HG03354 (cell line): Measurements from ENCODE around the gene FOXO3.

Experiments
- ATAC-seq: cut with Tn5 transposase; IDR thresholded peaks from one replicate; pipeline ENCODE4 v1.9.1; 2021; ENCODE audit warnings: mild to moderate bottlenecking; ENCODE audit not compliant: unreplicated experiment, poor library complexity, severe bottlenecking

The FOXO3 gene

DNA sequence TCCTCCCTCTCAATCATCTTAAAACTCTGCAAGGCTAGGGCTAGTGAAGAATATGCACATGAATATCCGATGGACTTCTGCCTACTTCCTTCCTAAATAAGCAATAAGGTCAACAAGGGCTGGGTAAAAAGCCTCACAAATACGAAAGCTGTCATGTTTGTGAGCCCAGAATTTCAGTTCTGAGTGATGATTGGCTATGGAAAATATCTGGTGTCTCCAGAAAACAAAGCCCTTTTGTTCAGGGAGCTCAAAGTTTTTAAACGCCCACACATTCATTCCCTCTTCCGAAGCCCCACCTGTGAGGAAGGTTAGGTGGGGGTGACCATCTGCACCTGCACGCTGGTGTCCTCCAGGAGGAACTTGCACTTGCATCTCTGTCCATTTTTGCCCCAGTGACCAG is 160.6 kb downstream of the FOXO3 start:
- ATAC-seq, result no peak

DNA sequence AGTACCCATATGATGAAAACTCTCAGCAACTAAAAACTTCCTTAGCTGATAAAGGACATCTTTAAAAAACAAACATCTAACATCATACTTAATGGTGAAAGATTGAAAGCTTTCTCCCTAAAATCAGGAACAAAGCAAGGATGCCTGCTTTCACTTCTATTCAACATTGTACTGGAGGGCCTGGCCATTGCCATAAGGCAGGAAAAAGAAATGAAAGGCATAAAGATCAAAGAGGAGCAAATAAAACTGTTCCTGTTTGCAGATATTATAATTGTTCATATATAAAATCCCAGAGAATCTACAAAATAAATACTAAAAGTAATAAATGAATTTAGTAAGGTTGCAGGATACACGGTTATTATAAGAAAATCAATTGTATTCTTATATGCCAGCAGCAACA is 162.9 kb downstream of the FOXO3 start:
- ATAC-seq, result no peak

DNA sequence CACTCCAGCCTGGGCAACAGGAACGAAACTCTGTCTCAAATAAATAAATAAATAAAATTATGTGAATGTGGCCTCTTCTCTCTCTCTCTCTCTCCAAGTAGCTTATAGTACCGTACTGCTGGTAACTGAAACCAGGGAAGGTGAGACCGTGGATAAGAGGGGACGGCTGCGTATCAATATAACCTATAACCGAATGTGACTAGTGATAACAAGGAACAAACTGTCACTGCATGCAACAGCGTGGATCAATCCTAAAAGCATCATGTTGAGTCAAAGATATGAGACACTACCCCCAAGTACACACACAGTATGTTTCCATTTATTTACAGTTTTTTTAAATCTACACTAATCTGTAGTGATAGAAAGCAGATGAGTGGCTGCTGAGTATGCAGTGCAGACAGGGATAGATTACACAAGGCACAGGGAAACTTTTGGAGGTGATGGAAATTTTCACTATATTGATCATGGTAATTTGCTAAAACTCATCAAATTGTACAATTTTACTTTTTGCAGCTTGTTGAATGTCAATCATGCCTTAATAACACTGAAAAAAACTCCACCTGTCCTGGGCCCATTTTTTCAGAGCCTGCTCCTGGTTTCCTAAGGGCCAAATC is 166.1 kb downstream of the FOXO3 start:
- ATAC-seq, result no peak

DNA sequence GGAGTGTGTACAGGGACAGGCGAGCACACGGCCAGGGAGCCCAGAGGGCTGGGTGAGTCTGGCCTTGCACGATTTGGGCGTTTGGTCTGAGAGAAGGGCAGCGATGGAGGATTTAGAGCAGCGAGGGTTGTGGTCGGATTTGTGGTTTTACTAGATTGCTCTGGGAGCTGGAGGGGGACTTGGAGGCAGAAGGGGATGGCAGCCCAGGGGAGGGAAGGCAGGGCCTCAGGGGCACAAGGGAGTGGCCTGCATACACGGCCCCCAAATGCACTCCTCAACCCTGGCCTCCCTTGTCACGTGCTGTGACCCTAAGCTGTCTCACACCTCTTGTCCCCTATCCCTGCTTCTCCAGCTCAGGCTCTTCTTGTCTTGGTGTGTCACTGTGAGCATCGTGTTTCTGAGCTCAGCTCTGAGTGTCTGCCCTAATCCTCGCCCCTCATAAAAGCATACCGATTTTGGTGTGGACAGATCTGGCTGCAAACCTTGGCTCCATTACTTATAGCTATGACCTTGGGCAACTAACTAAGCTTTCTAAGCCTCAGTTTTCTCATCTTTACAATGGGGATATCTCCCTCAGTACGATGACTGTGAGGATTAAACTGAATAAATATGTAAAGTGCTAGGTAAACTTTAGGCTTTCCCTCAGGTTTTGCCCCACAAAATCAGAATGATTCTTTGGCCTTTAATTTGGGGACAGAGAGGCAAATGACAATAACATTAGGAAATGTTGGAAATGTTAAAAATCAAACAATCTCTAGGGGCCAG is 167.4 kb downstream of the FOXO3 start:
- no peak for ATAC-seq

DNA sequence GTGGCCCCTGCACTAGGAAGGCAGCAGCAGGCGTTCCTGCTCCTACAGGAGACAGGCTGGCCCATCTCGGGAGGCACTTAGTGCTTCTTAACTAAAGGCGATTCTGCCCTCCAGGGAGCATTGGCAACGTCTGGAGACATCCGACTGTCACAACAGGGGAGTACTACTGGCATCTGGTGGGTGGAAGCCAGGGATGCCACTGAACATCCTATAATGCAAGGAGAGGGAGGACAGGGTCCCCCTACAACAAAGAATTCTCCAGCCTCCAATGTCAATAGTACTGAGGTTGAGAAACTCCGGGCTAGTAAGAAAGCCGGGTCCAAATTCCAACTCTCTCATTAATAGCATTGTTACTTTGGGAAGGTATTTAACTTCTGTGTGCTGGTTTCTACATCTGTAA is 168.1 kb downstream of the FOXO3 start:
- ATAC-seq, result no peak

DNA sequence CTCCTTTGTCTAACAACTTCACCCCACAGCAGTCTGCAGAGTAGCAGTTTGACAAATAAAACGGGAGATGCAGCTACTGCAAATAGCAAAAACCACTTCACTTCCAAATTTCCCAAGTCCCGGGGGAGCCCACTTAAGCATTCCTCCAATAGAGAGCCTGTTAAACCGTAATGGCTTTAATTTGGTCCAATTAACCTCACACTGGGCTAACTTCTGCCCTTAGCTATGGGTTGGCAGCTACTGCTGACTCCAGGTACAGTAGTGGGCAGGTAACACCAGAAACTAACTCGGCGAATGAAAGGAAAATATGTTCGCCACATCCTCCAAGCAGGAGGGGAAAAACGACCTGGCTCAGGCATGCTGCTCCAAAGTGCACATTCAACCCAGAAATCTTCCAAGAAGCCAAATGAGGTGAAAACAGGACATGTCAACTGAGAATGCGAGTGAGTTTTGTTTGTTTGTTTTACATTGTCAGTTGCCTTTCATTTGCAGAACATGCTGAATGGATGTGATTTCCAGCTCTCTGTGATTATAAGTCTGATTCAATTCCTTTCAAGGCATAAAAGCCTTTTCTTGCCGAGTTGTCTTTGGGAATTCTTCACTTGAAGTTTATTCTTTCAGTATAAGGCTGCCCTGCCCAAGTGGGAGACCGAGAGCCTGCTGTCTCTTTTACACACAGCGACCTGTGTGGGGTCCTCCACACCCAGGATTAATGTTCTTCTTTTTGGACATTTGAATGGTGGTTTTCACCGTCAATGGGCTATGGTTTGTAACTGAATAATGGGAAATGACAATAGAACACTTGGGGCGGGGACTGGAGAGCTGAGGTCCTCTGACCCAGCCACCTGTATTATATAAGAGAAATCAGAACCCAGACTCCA is 170.2 kb downstream of the FOXO3 start:
- no peak for ATAC-seq

DNA sequence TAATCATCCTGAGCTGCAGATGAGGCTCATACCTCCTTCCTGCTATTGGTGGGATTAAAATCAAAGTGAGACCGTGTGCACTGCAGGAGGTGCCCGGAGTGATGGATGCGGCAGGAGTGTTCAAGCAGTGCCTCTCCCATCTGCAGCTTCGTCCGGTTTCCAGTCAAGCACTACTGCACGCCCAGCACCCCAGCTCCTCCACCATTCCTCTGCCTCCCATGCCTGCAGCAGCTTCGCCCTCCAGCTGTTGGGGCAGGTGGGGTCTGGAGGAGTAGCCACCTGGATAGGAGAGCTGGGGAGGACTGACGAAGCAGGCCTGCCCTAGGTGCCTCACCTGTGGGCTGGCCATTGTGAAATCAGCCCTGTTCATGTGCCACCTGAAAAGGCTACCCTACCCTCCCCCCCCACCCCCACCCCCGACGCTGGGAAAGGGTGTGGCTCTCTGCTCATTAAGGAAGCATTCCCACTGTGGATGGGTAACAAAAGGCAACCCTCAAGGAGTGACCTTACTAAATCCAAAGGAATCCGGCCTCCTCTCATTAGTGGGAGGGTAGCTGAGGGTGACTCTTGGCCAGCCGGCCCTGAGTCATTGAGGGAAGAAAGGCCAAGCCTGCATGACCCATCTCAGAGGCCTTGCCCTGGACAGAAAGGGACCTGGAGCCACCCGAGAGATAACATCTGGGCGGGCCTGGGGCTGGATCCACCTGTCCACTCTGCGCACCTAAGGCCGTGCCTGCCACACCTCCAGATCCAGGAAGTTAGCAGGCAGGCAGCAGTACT is 171.6 kb downstream of the FOXO3 start:
- ATAC-seq, result no peak

DNA sequence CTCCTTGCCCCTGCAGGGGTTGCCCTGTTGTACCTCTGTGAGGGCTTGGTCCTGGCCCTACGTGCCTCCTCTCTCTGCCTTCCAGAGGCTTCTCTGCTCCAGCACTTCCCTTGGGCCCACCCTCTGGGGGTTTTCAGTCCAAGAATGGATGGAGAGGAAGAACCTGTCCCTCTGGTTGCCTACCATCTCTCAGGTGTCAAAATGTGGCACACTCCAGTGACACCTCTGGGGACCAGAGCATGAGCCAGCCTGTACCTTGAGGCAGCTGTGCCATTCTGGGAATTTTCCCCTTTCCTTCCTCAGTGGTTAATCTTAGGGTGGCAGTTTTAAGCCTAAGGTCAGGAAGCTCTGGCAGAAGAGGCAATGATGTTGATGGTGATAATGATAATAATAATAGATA is 172.3 kb downstream of the FOXO3 start:
- no peak for ATAC-seq

DNA sequence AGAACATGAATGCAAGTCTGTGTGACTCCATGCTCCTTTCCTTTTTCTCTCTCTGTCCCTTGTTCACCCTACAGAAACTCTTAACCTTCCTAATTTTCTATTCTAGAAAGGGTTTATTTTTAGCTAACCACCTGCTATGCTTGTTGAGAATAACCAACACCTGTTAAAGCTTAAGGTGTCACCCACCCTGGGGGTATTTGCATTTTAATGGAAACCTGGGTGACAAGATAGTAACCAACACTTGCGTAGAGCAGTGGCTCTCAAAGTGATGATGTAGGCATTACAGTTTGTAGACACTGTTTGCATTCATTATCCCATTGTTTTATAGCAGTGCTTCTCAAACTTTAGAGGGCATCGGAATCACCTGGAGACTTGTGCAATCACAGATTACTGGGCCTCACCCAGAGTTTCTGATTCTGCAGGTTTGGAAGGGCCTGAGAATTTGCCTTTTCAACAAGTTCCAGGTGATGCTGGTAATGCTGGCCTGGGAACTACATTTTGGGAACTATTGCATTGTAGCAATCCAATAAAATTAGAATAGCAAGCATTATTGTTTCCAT is 173.1 kb downstream of the FOXO3 start:
- ATAC-seq, result no peak
